Anterior cingulate cortex (tissue), 58 donors: ENCODE measurements around the gene UPP1.

Experiments
- DNase-seq, 58 donors: peaks; one replicate each; lab custom pipeline; 2025; lab: John Stamatoyannopoulos, UW

The UPP1 gene

GRCh38 chr7:48148311-48148710 is 59.2 kb downstream of the UPP1 start:
- no peak for DNase-seq

DNA sequence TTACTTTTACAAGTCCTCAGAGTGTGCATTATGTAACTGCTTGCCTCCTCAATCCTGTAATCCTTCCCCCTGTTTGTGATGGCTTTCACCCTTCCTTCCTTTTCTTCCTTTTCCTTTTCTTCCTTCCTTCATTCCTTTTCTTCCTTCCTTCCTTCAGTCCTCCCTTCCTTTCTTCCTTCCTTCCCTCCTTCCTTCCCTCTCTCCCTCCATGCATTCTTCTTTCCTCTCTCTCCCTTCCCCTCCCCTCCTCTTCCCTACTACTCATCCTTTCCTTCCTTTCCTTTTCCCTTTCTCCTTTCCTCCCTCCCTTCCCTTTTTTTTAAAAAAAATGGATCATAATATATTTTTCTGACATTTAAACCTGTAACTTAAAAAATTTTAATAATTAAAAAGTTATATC is 60.0 kb downstream of the UPP1 start:
- DNase-seq = no peak

DNA sequence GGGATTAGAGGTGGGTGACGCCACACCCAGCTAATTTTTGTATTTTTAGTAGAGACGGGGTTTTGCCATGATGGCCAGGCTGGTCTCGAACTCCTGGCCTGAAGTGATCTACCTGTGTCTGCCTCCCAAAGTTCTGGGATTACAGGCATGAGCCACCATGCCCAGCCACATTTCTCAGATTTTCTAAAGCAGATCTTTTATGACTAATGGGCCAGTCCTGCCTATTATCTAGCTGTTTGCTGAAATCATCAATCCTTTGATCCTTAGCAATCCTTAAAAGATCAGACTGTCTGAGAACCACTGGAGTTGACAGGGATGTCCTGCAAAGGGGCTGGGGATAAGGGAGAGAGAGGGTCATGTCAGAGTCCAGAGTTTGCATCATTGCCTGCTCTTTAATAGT is 61.0 kb downstream of the UPP1 start:
- no peak for DNase-seq

DNA sequence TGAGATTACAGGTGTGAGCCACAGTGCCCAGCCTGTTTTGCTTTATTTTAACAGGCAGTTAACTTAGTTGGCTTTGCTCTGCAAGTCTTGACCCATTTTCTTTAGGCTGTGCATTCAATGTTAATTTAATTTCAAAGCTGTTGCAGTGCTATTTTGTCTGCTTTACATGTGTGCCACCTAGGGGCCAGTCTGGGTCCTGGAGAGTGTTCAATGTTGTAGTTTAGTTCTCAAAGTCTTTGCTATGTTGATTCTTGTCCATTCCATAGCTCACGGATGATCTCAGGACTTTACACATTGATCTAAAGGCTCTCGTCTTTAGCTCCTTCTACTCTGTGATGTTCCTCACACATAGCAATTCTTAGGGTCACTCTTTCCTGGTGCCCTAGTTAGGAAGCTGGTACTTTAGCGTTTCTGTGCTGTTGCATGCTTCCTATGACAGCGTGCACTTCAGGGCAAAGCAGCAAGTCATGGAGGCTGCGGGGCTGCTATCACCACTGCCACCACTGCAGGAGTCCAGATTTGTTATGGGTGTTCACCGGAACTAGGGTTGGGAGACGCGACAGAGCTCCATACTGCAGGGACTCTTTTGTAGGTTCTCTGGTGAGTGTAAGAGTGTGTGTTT is 65.8 kb downstream of the UPP1 start:
- DNase-seq = no peak
